ENCODE measurements around the gene PRLH. TPM values are rescaled to one million over a fixed set of nuclear protein-coding genes. Genes with fewer than 3 reads are reported as not detected.

PRLH gene
- polyA plus RNA-seq, 2 donors = not detected

GRCh38 chr2:237547841-237548416 is 18.4 kb upstream of the PRLH start:
- H3K36me3 ChIP-seq (ENCODE audit: control insufficient read depth in 2 of 2, insufficient read depth in 2 of 2, low read length in 1 of 2) = peaks cover 0 to under 1% of the 10 kb centered on the region in 2 donors
- WGBS, 2 donors = 49 to 53% methylated on average over 11 of the region's 11 CpGs
- H3K27me3 ChIP-seq (ENCODE audit: control insufficient read depth in 1 of 2, insufficient read depth in 2 of 2, low read length in 2 of 2) = no peaks in the 10 kb centered on the region
- H3K4me1 ChIP-seq (ENCODE audit: control insufficient read depth in 2 of 2, insufficient read depth in 2 of 2, low read length in 1 of 2) = peaks cover 0 to 7% of the 10 kb centered on the region in 2 donors
- H3K27ac ChIP-seq (ENCODE audit: low read depth in 2 of 2, low read length in 1 of 2) = no peak overlapping the region
- no peaks in the 10 kb centered on the region for H3K9me3 ChIP-seq (ENCODE audit: control insufficient read depth in 2 of 2, insufficient read depth in 1 of 2, low read depth in 1 of 2, low read length in 1 of 2)
- no peak overlapping the region for H3K4me3 ChIP-seq (ENCODE audit: low read depth in 1 of 2, low read length in 2 of 2)

GRCh38 chr2:237549216-237549615 is 17.2 kb upstream of the PRLH start:
- WGBS, 2 donors = 87% methylated on average over 8 of the region's 8 CpGs
- Histone ChIP-seq H3K27ac (ENCODE audit: low read depth in 2 of 2, low read length in 1 of 2) (no peak overlapping the region), H3K9me3 (ENCODE audit: control insufficient read depth in 2 of 2, insufficient read depth in 1 of 2, low read depth in 1 of 2, low read length in 1 of 2) (no peaks in the 10 kb centered on the region), H3K27me3 (ENCODE audit: control insufficient read depth in 1 of 2, insufficient read depth in 2 of 2, low read length in 2 of 2) (no peaks in the 10 kb centered on the region), H3K36me3 (ENCODE audit: control insufficient read depth in 2 of 2, insufficient read depth in 2 of 2, low read length in 1 of 2) (peaks cover 0 to 5% of the 10 kb centered on the region in 2 donors), H3K4me3 (ENCODE audit: low read depth in 1 of 2, low read length in 2 of 2) (no peak overlapping the region), H3K4me1 (ENCODE audit: control insufficient read depth in 2 of 2, insufficient read depth in 2 of 2, low read length in 1 of 2) (peaks cover 0 to 7% of the 10 kb centered on the region in 2 donors)

GRCh38 chr2:237549643-237550415 is 16.5 kb upstream of the PRLH start:
- H3K4me3 ChIP-seq (ENCODE audit: low read depth in 1 of 2, low read length in 2 of 2) = no peak overlapping the region
- 65 to 67% methylated on average over 17 of the region's 17 CpGs for WGBS, 2 donors
- H3K27ac ChIP-seq (ENCODE audit: low read depth in 2 of 2, low read length in 1 of 2) = no peak overlapping the region
- peaks cover 0 to 7% of the 10 kb centered on the region in 2 donors for H3K4me1 ChIP-seq (ENCODE audit: control insufficient read depth in 2 of 2, insufficient read depth in 2 of 2, low read length in 1 of 2)
- H3K9me3 ChIP-seq (ENCODE audit: control insufficient read depth in 2 of 2, insufficient read depth in 1 of 2, low read depth in 1 of 2, low read length in 1 of 2) = peaks cover 0 to 5% of the 10 kb centered on the region in 2 donors
- H3K27me3 ChIP-seq (ENCODE audit: control insufficient read depth in 1 of 2, insufficient read depth in 2 of 2, low read length in 2 of 2) = no peaks in the 10 kb centered on the region
- peaks cover 0 to 5% of the 10 kb centered on the region in 2 donors for H3K36me3 ChIP-seq (ENCODE audit: control insufficient read depth in 2 of 2, insufficient read depth in 2 of 2, low read length in 1 of 2)

- Histone ChIP-seq H3K9me3 (ENCODE audit: control insufficient read depth in 2 of 2, insufficient read depth in 1 of 2, low read depth in 1 of 2, low read length in 1 of 2) (peaks cover 0 to 5% of the 10 kb centered on the region in 2 donors), H3K4me1 (ENCODE audit: control insufficient read depth in 2 of 2, insufficient read depth in 2 of 2, low read length in 1 of 2) (peaks cover 0 to 7% of the 10 kb centered on the region in 2 donors), H3K36me3 (ENCODE audit: control insufficient read depth in 2 of 2, insufficient read depth in 2 of 2, low read length in 1 of 2) (peaks cover 0 to 5% of the 10 kb centered on the region in 2 donors), H3K27me3 (ENCODE audit: control insufficient read depth in 1 of 2, insufficient read depth in 2 of 2, low read length in 2 of 2) (no peaks in the 10 kb centered on the region), H3K4me3 (ENCODE audit: low read depth in 1 of 2, low read length in 2 of 2) (no peak overlapping the region), H3K27ac (ENCODE audit: low read depth in 2 of 2, low read length in 1 of 2) (no peak overlapping the region)
- whole genome bisulfite sequencing, 2 donors = 85 to 91% methylated on average over 16 of the region's 16 CpGs
Measured at GRCh38 chr2:237551071-237551574, 15.3 kb upstream of the PRLH start.

- Histone ChIP-seq H3K27ac (ENCODE audit: low read depth in 2 of 2, low read length in 1 of 2) (no peak overlapping the region), H3K4me1 (ENCODE audit: control insufficient read depth in 2 of 2, insufficient read depth in 2 of 2, low read length in 1 of 2) (peaks cover 0 to 1% of the 10 kb centered on the region in 2 donors), H3K9me3 (ENCODE audit: control insufficient read depth in 2 of 2, insufficient read depth in 1 of 2, low read depth in 1 of 2, low read length in 1 of 2) (peaks cover 0 to 5% of the 10 kb centered on the region in 2 donors), H3K4me3 (ENCODE audit: low read depth in 1 of 2, low read length in 2 of 2) (no peak overlapping the region), H3K27me3 (ENCODE audit: control insufficient read depth in 1 of 2, insufficient read depth in 2 of 2, low read length in 2 of 2) (no peaks in the 10 kb centered on the region), H3K36me3 (ENCODE audit: control insufficient read depth in 2 of 2, insufficient read depth in 2 of 2, low read length in 1 of 2) (peaks cover 0 to 5% of the 10 kb centered on the region in 2 donors)
- WGBS, 2 donors = 90 to 95% methylated on average over 6 of the region's 6 CpGs
Measured at GRCh38 chr2:237552908-237553307, 13.5 kb upstream of the PRLH start.

GRCh38 chr2:237553948-237554347 is 12.4 kb upstream of the PRLH start:
- Histone ChIP-seq H3K4me3 (ENCODE audit: low read depth in 1 of 2, low read length in 2 of 2) (no peak overlapping the region), H3K27ac (ENCODE audit: low read depth in 2 of 2, low read length in 1 of 2) (no peak overlapping the region), H3K27me3 (ENCODE audit: control insufficient read depth in 1 of 2, insufficient read depth in 2 of 2, low read length in 2 of 2) (no peaks in the 10 kb centered on the region), H3K4me1 (ENCODE audit: control insufficient read depth in 2 of 2, insufficient read depth in 2 of 2, low read length in 1 of 2) (peaks cover under 1 to 3% of the 10 kb centered on the region in 2 donors), H3K36me3 (ENCODE audit: control insufficient read depth in 2 of 2, insufficient read depth in 2 of 2, low read length in 1 of 2) (peaks cover 0 to 5% of the 10 kb centered on the region in 2 donors), H3K9me3 (ENCODE audit: control insufficient read depth in 2 of 2, insufficient read depth in 1 of 2, low read depth in 1 of 2, low read length in 1 of 2) (peaks cover 0 to 5% of the 10 kb centered on the region in 2 donors)
- 81 to 85% methylated on average over 7 of the region's 7 CpGs for WGBS, 2 donors

- 96 to 100% methylated on average over 1 of the region's 1 CpG for WGBS, 2 donors
- Histone ChIP-seq H3K27ac (ENCODE audit: low read depth in 2 of 2, low read length in 1 of 2) (no peak overlapping the region), H3K27me3 (ENCODE audit: control insufficient read depth in 1 of 2, insufficient read depth in 2 of 2, low read length in 2 of 2) (no peaks in the 10 kb centered on the region), H3K4me3 (ENCODE audit: low read depth in 1 of 2, low read length in 2 of 2) (no peak overlapping the region), H3K36me3 (ENCODE audit: control insufficient read depth in 2 of 2, insufficient read depth in 2 of 2, low read length in 1 of 2) (peaks cover 0 to 5% of the 10 kb centered on the region in 2 donors), H3K9me3 (ENCODE audit: control insufficient read depth in 2 of 2, insufficient read depth in 1 of 2, low read depth in 1 of 2, low read length in 1 of 2) (peaks cover 0 to 5% of the 10 kb centered on the region in 2 donors), H3K4me1 (ENCODE audit: control insufficient read depth in 2 of 2, insufficient read depth in 2 of 2, low read length in 1 of 2) (peaks cover 6 to 11% of the 10 kb centered on the region in 2 donors)
Measured at GRCh38 chr2:237555560-237555959, 10.8 kb upstream of the PRLH start.

GRCh38 chr2:237556773-237557632 is 9.4 kb upstream of the PRLH start:
- H3K27ac ChIP-seq (ENCODE audit: low read depth in 2 of 2, low read length in 1 of 2) = peak overlapping the region in 1 of 2 donors; percentile 29

GRCh38 chr2:237557633-237558015 is 8.8 kb upstream of the PRLH start:
- H3K4me3 ChIP-seq (ENCODE audit: low read depth in 1 of 2, low read length in 2 of 2) = no peak overlapping the region
- peaks cover 0 to 5% of the 10 kb centered on the region in 2 donors for H3K9me3 ChIP-seq (ENCODE audit: control insufficient read depth in 2 of 2, insufficient read depth in 1 of 2, low read depth in 1 of 2, low read length in 1 of 2)
- peaks cover 6 to 11% of the 10 kb centered on the region in 2 donors for H3K4me1 ChIP-seq (ENCODE audit: control insufficient read depth in 2 of 2, insufficient read depth in 2 of 2, low read length in 1 of 2)
- no peaks in the 10 kb centered on the region for H3K27me3 ChIP-seq (ENCODE audit: control insufficient read depth in 1 of 2, insufficient read depth in 2 of 2, low read length in 2 of 2)
- H3K36me3 ChIP-seq (ENCODE audit: control insufficient read depth in 2 of 2, insufficient read depth in 2 of 2, low read length in 1 of 2) = peaks cover 0 to 5% of the 10 kb centered on the region in 2 donors
- peak overlapping the region in 1 of 2 donors; percentile 29 for H3K27ac ChIP-seq (ENCODE audit: low read depth in 2 of 2, low read length in 1 of 2)
- WGBS, 2 donors = 50 to 57% methylated on average over 4 of the region's 4 CpGs

More at GRCh38 chr2:237556773-237557632, 9.4 kb upstream of the PRLH start:
- Histone ChIP-seq H3K27me3 (ENCODE audit: control insufficient read depth in 1 of 2, insufficient read depth in 2 of 2, low read length in 2 of 2) (no peaks in the 10 kb centered on the region), H3K4me1 (ENCODE audit: control insufficient read depth in 2 of 2, insufficient read depth in 2 of 2, low read length in 1 of 2) (peaks cover 6 to 11% of the 10 kb centered on the region in 2 donors), H3K36me3 (ENCODE audit: control insufficient read depth in 2 of 2, insufficient read depth in 2 of 2, low read length in 1 of 2) (peaks cover 0 to 5% of the 10 kb centered on the region in 2 donors), H3K9me3 (ENCODE audit: control insufficient read depth in 2 of 2, insufficient read depth in 1 of 2, low read depth in 1 of 2, low read length in 1 of 2) (peaks cover 0 to 5% of the 10 kb centered on the region in 2 donors), H3K4me3 (ENCODE audit: low read depth in 1 of 2, low read length in 2 of 2) (no peak overlapping the region)
- 42 to 52% methylated on average over 11 of the region's 11 CpGs for WGBS, 2 donors

All from esophagus (tissue), 2 donors.